Suprapubic skin (tissue), 4 donors: Measurements from ENCODE around the gene SLC16A10. TPM values are rescaled to one million over a fixed set of nuclear protein-coding genes. Genes with fewer than 3 reads are reported as not detected.

Experiments used
- DNase-seq, 2 donors: peaks; one replicate each; pipeline ENCODE4 v3.0.0-alpha.2; 2019; ENCODE audit warnings: low spot score in 2 of 2
- H3K27ac ChIP-seq: fragments of 200-600 bp; sonication (generic); one replicate; pipeline ENCODE4 v1.5.1; 2019
- H3K27me3 ChIP-seq: fragments of 200-600 bp; sonication (generic); one replicate; pipeline ENCODE4 v1.5.1; 2019
- H3K36me3 ChIP-seq: fragments of 200-600 bp; sonication (generic); one replicate; pipeline ENCODE4 v1.5.1; 2019
- H3K4me1 ChIP-seq: fragments of 200-600 bp; sonication (generic); one replicate; pipeline ENCODE4 v1.5.1; 2019
- H3K4me3 ChIP-seq: fragments of 200-600 bp; sonication (generic); one replicate; pipeline ENCODE4 v1.5.1; 2019; ENCODE audit warnings: mild to moderate bottlenecking
- H3K9me3 ChIP-seq: fragments of 200-600 bp; sonication (generic); one replicate; pipeline ENCODE4 v1.5.1; 2019
- CTCF ChIP-seq, 2 donors: fragments of 200-600 bp in 1 of 2; fragments of 450-650 bp in 1 of 2; sonication (generic) in 1 of 2; IDR thresholded peaks; one replicate each; pipeline ENCODE4 v1.5.1; 2016 to 2019; ENCODE audit warnings: antibody characterized with exemption in 2 of 2, mild to moderate bottlenecking in 1 of 2, moderate library complexity in 1 of 2
- EP300 ChIP-seq: sonication (generic); formaldehyde crosslinking; IDR thresholded peaks from one replicate; pipeline ENCODE4 v1.6.1; 2017; ENCODE audit warnings: antibody characterized with exemption
- POLR2A ChIP-seq, 2 donors: fragments of 450-650 bp; IDR thresholded peaks; one replicate each; pipeline ENCODE4 v1.6.1; 2017; ENCODE audit warnings: antibody characterized with exemption in 2 of 2, mild to moderate bottlenecking in 2 of 2, moderate library complexity in 2 of 2
- POLR2AphosphoS5 ChIP-seq, 3 donors: sonication (generic); formaldehyde crosslinking; IDR thresholded peaks; one replicate each; pipeline ENCODE4 v1.6.1; 2017; ENCODE audit warnings: antibody characterized with exemption in 3 of 3
- WGBS: methylation state at CpG from one replicate; pipeline ENCODE4 v1.1.5; 2018; 5-methylcytosine and 5-hydroxymethylcytosine counted together
- total RNA-seq, 4 donors: library from RNA; depleted of rRNA; stranded (reverse); fragments of >200 nt; gene quantifications; one replicate each; pipeline ENCODE4 v1.1.0, GENCODE V29; 2016

The SLC16A10 gene
- total RNA-seq, 4 donors from 2014 or later: 23.1 to 73.5 (median 35.9) TPM

GRCh38 chr6:111276335-111276734, 189.0 kb downstream of the SLC16A10 start:
- no peak overlapping the region for H3K4me3 ChIP-seq
- TF ChIP-seq POLR2AphosphoS5 (IDR thresholded peaks at IDR 0.05): no peak
- TF ChIP-seq POLR2A (IDR thresholded peaks at IDR 0.05): no peak
- no peak for TF ChIP-seq CTCF (IDR thresholded peaks at IDR 0.05)
- TF ChIP-seq EP300: no peak
- no peak overlapping the region for H3K27ac ChIP-seq
- WGBS: 81% methylated on average over 2 of the region's 2 CpGs
- H3K9me3 ChIP-seq: peaks cover 17% of the 10 kb centered on the region
- DNase-seq: no peak
- H3K27me3 ChIP-seq: no peaks in the 10 kb centered on the region
- peaks cover 67% of the 10 kb centered on the region for H3K36me3 ChIP-seq
- no peaks in the 10 kb centered on the region for H3K4me1 ChIP-seq

- 84% methylated on average over 3 of the region's 3 CpGs for WGBS
- H3K4me1 ChIP-seq: no peaks in the 10 kb centered on the region
- H3K4me3 ChIP-seq: no peak overlapping the region
- no peak for TF ChIP-seq POLR2AphosphoS5 (IDR thresholded peaks at IDR 0.05)
- TF ChIP-seq POLR2A (IDR thresholded peaks at IDR 0.05): no peak
- TF ChIP-seq EP300: no peak
- no peak for TF ChIP-seq CTCF (IDR thresholded peaks at IDR 0.05)
- peaks cover 17% of the 10 kb centered on the region for H3K9me3 ChIP-seq
- H3K27me3 ChIP-seq: no peaks in the 10 kb centered on the region
- no peak for DNase-seq
- peaks cover 67% of the 10 kb centered on the region for H3K36me3 ChIP-seq
- no peak overlapping the region for H3K27ac ChIP-seq
These were observed 189.4 kb downstream of the SLC16A10 start for GRCh38 chr6:111276736-111277135.

GRCh38 chr6:111277819-111278218, 190.5 kb downstream of the SLC16A10 start:
- Histone ChIP-seq H3K36me3 (peaks cover 63% of the 10 kb centered on the region), H3K9me3 (peaks cover 17% of the 10 kb centered on the region), H3K27ac (no peak overlapping the region), H3K4me1 (no peaks in the 10 kb centered on the region), H3K27me3 (no peaks in the 10 kb centered on the region), H3K4me3 (no peak overlapping the region)
- DNase-seq: no peak
- 93% methylated on average over 1 of the region's 1 CpG for WGBS
- TF ChIP-seq POLR2A (IDR thresholded peaks at IDR 0.05) (no peak), CTCF (IDR thresholded peaks at IDR 0.05) (no peak), POLR2AphosphoS5 (IDR thresholded peaks at IDR 0.05) (no peak), EP300 (no peak)

GRCh38 chr6:111278731-111279130, 191.4 kb downstream of the SLC16A10 start:
- DNase-seq: no peak
- WGBS: 86% methylated on average over 2 of the region's 2 CpGs
- no peaks in the 10 kb centered on the region for H3K27me3 ChIP-seq
- TF ChIP-seq POLR2AphosphoS5 (IDR thresholded peaks at IDR 0.05): no peak
- no peak for TF ChIP-seq POLR2A (IDR thresholded peaks at IDR 0.05)
- no peak for TF ChIP-seq CTCF (IDR thresholded peaks at IDR 0.05)
- no peak for TF ChIP-seq EP300
- no peak overlapping the region for H3K4me3 ChIP-seq
- no peak overlapping the region for H3K27ac ChIP-seq
- no peaks in the 10 kb centered on the region for H3K4me1 ChIP-seq
- peaks cover 16% of the 10 kb centered on the region for H3K9me3 ChIP-seq
- H3K36me3 ChIP-seq: peaks cover 60% of the 10 kb centered on the region

DNA sequence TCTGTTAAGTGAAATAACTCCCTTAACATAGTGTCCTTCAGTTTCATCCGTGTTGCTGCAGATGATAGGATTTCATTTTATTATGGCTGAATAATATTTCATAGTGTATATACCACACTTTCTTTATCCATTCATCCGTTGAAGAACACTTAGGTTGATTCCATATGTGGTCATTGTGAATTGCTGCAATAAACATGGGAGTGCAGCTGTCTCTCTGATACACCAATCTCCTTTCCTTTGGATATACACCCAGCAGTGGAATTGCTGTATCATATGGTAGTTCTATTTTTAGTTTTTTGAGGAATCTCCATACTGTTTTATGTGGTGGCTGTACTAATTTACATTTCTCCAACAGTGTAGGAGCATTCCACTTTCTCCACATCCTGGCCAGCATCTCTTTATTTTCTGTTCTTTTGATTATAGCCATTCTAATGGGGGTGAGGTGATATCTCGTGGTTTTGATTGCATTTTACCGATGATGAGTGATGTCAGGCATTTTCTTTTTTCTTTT, 193.2 kb downstream of the SLC16A10 start:
- Histone ChIP-seq H3K4me1 (no peaks in the 10 kb centered on the region), H3K27ac (no peak overlapping the region), H3K36me3 (peaks cover 48% of the 10 kb centered on the region), H3K27me3 (no peaks in the 10 kb centered on the region), H3K9me3 (no peaks in the 10 kb centered on the region), H3K4me3 (no peak overlapping the region)
- DNase-seq: no peak
- no peak for TF ChIP-seq EP300
- WGBS: 93% methylated on average over 4 of the region's 4 CpGs

Other genes starting within 250 kb of the SLC16A10 start
- gene AMD1, start 212.7 kb upstream of the SLC16A10 start, total RNA-seq: 10 to 100 TPM; 55.4 to 75.7 (median 69.3) TPM
- gene GTF3C6, start 128.8 kb upstream of the SLC16A10 start, total RNA-seq: 10 to 100 TPM; 11.0 to 24.6 (median 22.0) TPM
- 10 to 100 TPM; 13.3 to 22.7 (median 15.9) TPM for gene RPF2, start 105.5 kb upstream of the SLC16A10 start, total RNA-seq